ENCODE results near the gene RRAGD.

DNA sequence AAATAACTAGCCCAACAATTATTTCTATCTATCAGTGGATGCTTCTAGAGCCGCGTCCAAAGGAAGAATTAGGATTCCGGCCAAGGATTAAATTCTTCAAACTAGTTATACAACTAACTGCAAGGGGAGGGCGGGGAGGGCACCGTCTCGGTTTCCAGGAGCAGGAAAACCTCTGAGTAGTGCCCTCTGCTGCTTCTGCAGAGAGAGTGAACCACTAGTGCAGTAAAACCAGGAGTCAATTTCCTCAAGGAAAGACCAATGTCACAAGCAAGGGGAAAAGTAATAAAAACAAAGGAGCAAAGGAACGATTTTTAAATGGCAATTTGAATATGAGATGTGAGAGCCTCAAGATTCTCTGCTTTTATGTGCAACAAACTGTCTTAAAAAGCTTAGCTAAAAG is 43.1 kb downstream of the RRAGD start:
- TF ChIP-seq, protein P1, sequence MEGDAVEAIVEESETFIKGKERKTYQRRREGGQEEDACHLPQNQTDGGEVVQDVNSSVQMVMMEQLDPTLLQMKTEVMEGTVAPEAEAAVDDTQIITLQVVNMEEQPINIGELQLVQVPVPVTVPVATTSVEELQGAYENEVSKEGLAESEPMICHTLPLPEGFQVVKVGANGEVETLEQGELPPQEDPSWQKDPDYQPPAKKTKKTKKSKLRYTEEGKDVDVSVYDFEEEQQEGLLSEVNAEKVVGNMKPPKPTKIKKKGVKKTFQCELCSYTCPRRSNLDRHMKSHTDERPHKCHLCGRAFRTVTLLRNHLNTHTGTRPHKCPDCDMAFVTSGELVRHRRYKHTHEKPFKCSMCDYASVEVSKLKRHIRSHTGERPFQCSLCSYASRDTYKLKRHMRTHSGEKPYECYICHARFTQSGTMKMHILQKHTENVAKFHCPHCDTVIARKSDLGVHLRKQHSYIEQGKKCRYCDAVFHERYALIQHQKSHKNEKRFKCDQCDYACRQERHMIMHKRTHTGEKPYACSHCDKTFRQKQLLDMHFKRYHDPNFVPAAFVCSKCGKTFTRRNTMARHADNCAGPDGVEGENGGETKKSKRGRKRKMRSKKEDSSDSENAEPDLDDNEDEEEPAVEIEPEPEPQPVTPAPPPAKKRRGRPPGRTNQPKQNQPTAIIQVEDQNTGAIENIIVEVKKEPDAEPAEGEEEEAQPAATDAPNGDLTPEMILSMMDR (IDR thresholded peaks at IDR 0.05) = peak in 2 of 3 experiments; percentile 31 to 32
- TF ChIP-seq POLR2A (IDR thresholded peaks at IDR 0.05) = no peak

All from vagina (tissue), 2 donors.